ENCODE measurements around the gene B3GNT5.

The B3GNT5 gene

DNA sequence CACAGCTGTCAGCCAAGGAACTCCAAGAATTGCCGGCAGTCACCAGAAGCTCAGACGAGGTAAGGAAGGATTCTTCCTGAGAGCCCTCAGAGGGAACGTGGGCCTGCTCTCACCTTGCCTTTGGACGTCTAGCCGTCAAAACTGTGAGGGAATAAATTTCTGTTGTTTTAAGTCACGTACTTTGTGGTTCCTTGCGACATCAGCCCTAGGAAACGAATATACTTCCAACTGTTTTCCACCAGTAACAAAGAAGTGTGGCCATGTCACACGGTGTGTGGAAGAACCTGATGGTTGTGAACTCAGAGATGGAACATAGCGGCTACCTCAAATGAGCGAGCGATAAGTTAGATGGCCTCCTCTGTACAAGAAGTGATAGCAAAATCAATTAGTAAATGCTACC is 41.0 kb upstream of the B3GNT5 start:
- TF ChIP-seq CTCF (IDR thresholded peaks at IDR 0.05; ENCODE audit: low read length, missing control alignments): no peak
- no peak for DNase-seq (ENCODE audit: low read depth)
- H3K4me3 ChIP-seq (replicated peaks; ENCODE audit: low read depth, low read length): no peak overlapping the region

GRCh38 chr3:183212565-183212964 is 40.5 kb upstream of the B3GNT5 start:
- H3K4me3 ChIP-seq (replicated peaks; ENCODE audit: low read depth, low read length): no peak overlapping the region
- no peak for TF ChIP-seq CTCF (IDR thresholded peaks at IDR 0.05; ENCODE audit: low read length, missing control alignments)
- DNase-seq (ENCODE audit: low read depth): no peak

- no peak overlapping the region for H3K4me3 ChIP-seq (replicated peaks; ENCODE audit: low read depth, low read length)
- TF ChIP-seq CTCF (IDR thresholded peaks at IDR 0.05; ENCODE audit: low read length, missing control alignments): no peak
- no peak for DNase-seq (ENCODE audit: low read depth)
Observed at GRCh38 chr3:183213415-183214276, 39.4 kb upstream of the B3GNT5 start.

- no peak overlapping the region for H3K4me3 ChIP-seq (replicated peaks; ENCODE audit: low read depth, low read length)
- no peak for TF ChIP-seq CTCF (IDR thresholded peaks at IDR 0.05; ENCODE audit: low read length, missing control alignments)
- no peak for DNase-seq (ENCODE audit: low read depth)
Observed at GRCh38 chr3:183214277-183214612, 38.8 kb upstream of the B3GNT5 start.

DNA sequence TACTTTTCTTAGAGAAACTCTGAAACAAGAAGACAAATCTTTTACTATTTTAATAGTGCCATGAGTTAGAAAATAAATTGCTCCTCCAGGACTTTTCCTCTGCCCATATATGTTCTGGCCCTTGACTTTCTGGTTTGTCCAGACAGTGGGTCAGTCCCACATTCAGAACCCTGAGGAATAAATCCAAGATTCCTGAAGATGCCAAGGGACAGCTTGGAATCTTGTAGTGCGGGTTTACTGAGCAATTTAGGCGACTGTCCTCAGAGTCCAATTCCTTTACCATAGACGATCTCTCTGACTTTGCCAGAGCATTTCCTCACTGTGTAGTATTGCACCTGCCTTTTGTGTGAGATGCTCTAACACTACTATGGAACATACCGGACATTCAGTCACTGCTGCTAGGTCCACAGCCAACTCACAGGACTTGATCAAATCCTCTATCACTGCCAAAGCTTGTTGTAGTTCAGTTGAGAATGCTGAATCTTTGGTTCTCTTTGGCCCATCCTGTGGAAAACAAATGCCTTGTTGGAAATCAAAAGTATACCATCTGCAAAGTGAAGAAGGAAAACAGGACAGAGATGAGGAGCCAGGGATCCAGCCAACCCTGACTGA is 37.4 kb upstream of the B3GNT5 start:
- DNase-seq (ENCODE audit: low read depth): no peak
- TF ChIP-seq CTCF (IDR thresholded peaks at IDR 0.05; ENCODE audit: low read length, missing control alignments): no peak
- no peak overlapping the region for H3K4me3 ChIP-seq (replicated peaks; ENCODE audit: low read depth, low read length)

- no peak for DNase-seq (ENCODE audit: low read depth)
- H3K4me3 ChIP-seq (replicated peaks; ENCODE audit: low read depth, low read length): no peak overlapping the region
- TF ChIP-seq CTCF (IDR thresholded peaks at IDR 0.05; ENCODE audit: low read length, missing control alignments): no peak
Observed at GRCh38 chr3:183217548-183218332, 35.3 kb upstream of the B3GNT5 start.
